HCT116 (cell line): ENCODE results near the gene CERS4. TPM values are rescaled to one million over a fixed set of nuclear protein-coding genes. Genes with fewer than 3 reads are reported as not detected.

Experiments used
- ATAC-seq: fragments of 200-7000 bp; cut with Tn5 transposase; 2 replicates; pipeline ENCODE4 v1.9.1; 2020; ENCODE audit warnings: mild to moderate bottlenecking, moderate library complexity
- BruUV-seq: library from RNA; stranded (reverse); fragments of 400-500 nt; replicated peaks from 2 replicates; lab custom pipeline; 2021; lab: Mats Ljungman, UMichigan
- CTCF ChIA-PET: fragments of 300-600 bp; sonication (Branson Sonifier 250); formaldehyde crosslinking; loops from one replicate; lab custom pipeline; 2021; ENCODE audit warnings: antibody characterized with exemption; lab: Charles Lee
- POLR2A ChIA-PET: fragments of 300-600, 350-600 bp; sonication (Branson Sonifier 250); formaldehyde crosslinking; loops from one replicate; lab custom pipeline; 2021; ENCODE audit warnings: antibody characterized with exemption; lab: Charles Lee
- RAD21 ChIA-PET, 2 experiments: fragments of 300-600 bp; sonication (Branson Sonifier 250); formaldehyde crosslinking; loops; one replicate each; lab custom pipeline; 2023; ENCODE audit warnings: low total read pairs in 2 of 2; ENCODE audit not compliant: uncharacterized antibody in 2 of 2, unreplicated experiment in 2 of 2, low non-redundant PET in 1 of 2; lab: Charles Lee
- DNase-seq: peaks from one replicate; pipeline ENCODE4 v3.0.0-alpha.2; 2010; ENCODE audit warnings: low read depth, low spot score
- H2AFZ ChIP-seq: fragments of 200-600 bp; shearing (Covaris generic), sonication (generic); 2 replicates; pipeline ENCODE4 v1.6.1; 2017; ENCODE audit warnings: low read depth, mixed run types, mixed read lengths, antibody characterized with exemption, low read length; ENCODE audit not compliant: poor library complexity, severe bottlenecking
- H3K27ac ChIP-seq: 2 replicates; pipeline ENCODE4 v1.5.1; 2012; ENCODE audit warnings: low read depth, low read length
- H3K27me3 ChIP-seq: fragments of 200-600 bp; sonication (generic); 2 replicates; pipeline ENCODE4 v1.6.1; 2016; ENCODE audit warnings: mixed run types, low read length, mixed read lengths; ENCODE audit not compliant: insufficient read depth
- H3K36me3 ChIP-seq, 2 experiments: fragments of 200-500 bp in 1 of 2; fragments of 200-600 bp in 1 of 2; sonication (Bioruptor generic) in 1 of 2; sonication (generic) in 1 of 2; 2 replicates each; pipeline versions ENCODE4 v1.5.1 to v1.6.1; 2014 to 2016; ENCODE audit warnings: low read length in 2 of 2, inconsistent platforms in 1 of 2, mixed read lengths in 1 of 2, mixed run types in 1 of 2; ENCODE audit not compliant: insufficient read depth in 2 of 2, control insufficient read depth in 1 of 2
- H3K4me1 ChIP-seq, 2 experiments: fragments of 200-600 bp in 1 of 2; sonication (generic) in 1 of 2; 2 replicates each; pipeline versions ENCODE4 v1.5.1 to v1.6.1; 2012 to 2017; ENCODE audit warnings: low read length in 2 of 2, inconsistent platforms in 1 of 2, mild to moderate bottlenecking in 1 of 2, mixed read lengths in 1 of 2, mixed run types in 1 of 2, moderate library complexity in 1 of 2; ENCODE audit not compliant: insufficient read depth in 2 of 2, control insufficient read depth in 1 of 2
- H3K4me2 ChIP-seq: fragments of 200-600 bp; sonication (generic); 2 replicates; pipeline ENCODE4 v1.6.1; 2017; ENCODE audit warnings: mixed run types, low read length, mixed read lengths
- H3K4me3 ChIP-seq, 2 experiments: fragments of 200-600 bp in 1 of 2; sonication (generic) in 1 of 2; replicated peaks in 1 of 2; 2 replicates each; pipeline ENCODE4 v1.5.1; 2011 to 2016; ENCODE audit warnings: low read length in 2 of 2, control low read depth in 1 of 2, low read depth in 1 of 2, mild to moderate bottlenecking in 1 of 2, mixed read lengths in 1 of 2, mixed run types in 1 of 2
- H3K79me2 ChIP-seq: fragments of 200-600 bp; sonication (generic); 2 replicates; pipeline ENCODE4 v1.6.1; 2017; ENCODE audit warnings: mild to moderate bottlenecking, mixed run types, low read length, moderate library complexity, mixed read lengths; ENCODE audit not compliant: insufficient read depth
- H3K9ac ChIP-seq: fragments of 200-600 bp; sonication (generic); 2 replicates; pipeline ENCODE4 v1.6.1; 2016; ENCODE audit warnings: low read length, mixed read lengths
- H3K9me2 ChIP-seq: fragments of 200-600 bp; sonication (generic), shearing (Covaris generic); 2 replicates; pipeline ENCODE4 v1.6.1; 2017; ENCODE audit warnings: mixed run types, mild to moderate bottlenecking, moderate library complexity; ENCODE audit not compliant: insufficient read depth
- H3K9me3 ChIP-seq, 2 experiments: fragments of 200-500 bp in 1 of 2; fragments of 200-600 bp in 1 of 2; sonication (Bioruptor generic) in 1 of 2; sonication (generic) in 1 of 2; 2 replicates each; pipeline ENCODE4 v1.6.1; 2014 to 2017; ENCODE audit warnings: low read length in 2 of 2, mixed read lengths in 2 of 2, inconsistent platforms in 1 of 2, low read depth in 1 of 2, mild to moderate bottlenecking in 1 of 2, mixed run types in 1 of 2, moderate library complexity in 1 of 2; ENCODE audit not compliant: control insufficient read depth in 1 of 2, insufficient read depth in 1 of 2
- H4K20me1 ChIP-seq: fragments of 200-600 bp; sonication (generic), shearing (Covaris generic); 2 replicates; pipeline ENCODE4 v1.6.1; 2017; ENCODE audit warnings: mixed run types, mild to moderate bottlenecking, moderate library complexity; ENCODE audit not compliant: insufficient read depth
- CBX3 ChIP-seq: IDR thresholded peaks from 2 replicates; pipeline ENCODE4 v1.6.1; 2012; ENCODE audit warnings: low read depth
- EGR1 ChIP-seq: IDR thresholded peaks from 2 replicates; pipeline ENCODE4 v1.6.1; 2012; ENCODE audit warnings: low read depth
- ELF1 ChIP-seq: IDR thresholded peaks from 2 replicates; pipeline ENCODE4 v1.6.1; 2012; ENCODE audit warnings: low read depth, borderline replicate concordance
- EZH2 ChIP-seq: fragments of 200-600 bp; sonication (generic); IDR thresholded peaks from 2 replicates; pipeline ENCODE4 v1.6.1; 2017; ENCODE audit warnings: antibody characterized with exemption, mixed run types
- EZH2phosphoT487 ChIP-seq: fragments of 200-600 bp; IDR thresholded peaks from 2 replicates; pipeline ENCODE4 v1.6.1; 2018; ENCODE audit warnings: antibody characterized with exemption, borderline replicate concordance
- JUND ChIP-seq: IDR thresholded peaks from 2 replicates; pipeline ENCODE4 v1.6.1; 2012
- POLR2A ChIP-seq: IDR thresholded peaks from 2 replicates; pipeline ENCODE4 v1.7.0; 2011; ENCODE audit warnings: borderline replicate concordance; ENCODE audit not compliant: insufficient read depth, insufficient read length; ENCODE audit errors: extremely low read depth
- POLR2AphosphoS5 ChIP-seq: IDR thresholded peaks from 2 replicates; pipeline ENCODE4 v1.6.1; 2011; ENCODE audit warnings: mild to moderate bottlenecking, low read depth, low read length, moderate library complexity
- RAD21 ChIP-seq: IDR thresholded peaks from 2 replicates; pipeline ENCODE4 v1.6.1; 2012; ENCODE audit warnings: low read depth, mild to moderate bottlenecking
- SIN3A ChIP-seq: IDR thresholded peaks from 2 replicates; pipeline ENCODE4 v1.6.1; 2012; ENCODE audit warnings: low read depth
- SP1 ChIP-seq: IDR thresholded peaks from 2 replicates; pipeline ENCODE4 v1.6.1; 2012; ENCODE audit warnings: low read depth
- SRF ChIP-seq: IDR thresholded peaks from 2 replicates; pipeline ENCODE4 v1.6.1; 2012; ENCODE audit warnings: low read depth
- YY1 ChIP-seq: IDR thresholded peaks from 2 replicates; pipeline ENCODE4 v1.6.1; 2011; ENCODE audit warnings: low read length, low read depth, moderate library complexity, mild to moderate bottlenecking; ENCODE audit not compliant: insufficient replicate concordance; ENCODE audit errors: extremely low read depth
- ZFX ChIP-seq: fragments of 450-650 bp; IDR thresholded peaks from 2 replicates; pipeline ENCODE4 v1.6.1; 2017
- intact Hi-C: fragments of 100-400 bp; cut with micrococcal nuclease; formaldehyde crosslinking; loops from 2 replicates; pipeline ENCODE4 v1.10.0; 2022
- total RNA-seq: library from RNA; stranded (reverse); gene quantifications from one replicate; pipeline ENCODE4 v1.2.1, GENCODE V29; 2021; ENCODE audit not compliant: unreplicated experiment
- TF ChIP-seq, protein P1 (sequence below): IDR thresholded peaks from 2 replicates; pipeline ENCODE4 v1.6.1; 2012
- TF ChIP-seq, protein P2 (sequence below), 3 experiments: fragments of 200-600 bp in 1 of 3; sonication (generic) in 1 of 3; IDR thresholded peaks in 2 of 3; conservative IDR thresholded peaks in 1 of 3; 2 replicates each; pipeline ENCODE4 v1.5.1; 2012 to 2017; ENCODE audit warnings: low read depth in 2 of 3, low read length in 2 of 3, antibody characterized with exemption in 1 of 3, borderline replicate concordance in 1 of 3, control low read depth in 1 of 3, mild to moderate bottlenecking in 1 of 3, mixed read lengths in 1 of 3, mixed run types in 1 of 3, moderate library complexity in 1 of 3; ENCODE audit not compliant: insufficient read depth in 1 of 3

CERS4 gene
- total RNA-seq, 1 experiment from 2014 or later, result 26.0 TPM

DNA sequence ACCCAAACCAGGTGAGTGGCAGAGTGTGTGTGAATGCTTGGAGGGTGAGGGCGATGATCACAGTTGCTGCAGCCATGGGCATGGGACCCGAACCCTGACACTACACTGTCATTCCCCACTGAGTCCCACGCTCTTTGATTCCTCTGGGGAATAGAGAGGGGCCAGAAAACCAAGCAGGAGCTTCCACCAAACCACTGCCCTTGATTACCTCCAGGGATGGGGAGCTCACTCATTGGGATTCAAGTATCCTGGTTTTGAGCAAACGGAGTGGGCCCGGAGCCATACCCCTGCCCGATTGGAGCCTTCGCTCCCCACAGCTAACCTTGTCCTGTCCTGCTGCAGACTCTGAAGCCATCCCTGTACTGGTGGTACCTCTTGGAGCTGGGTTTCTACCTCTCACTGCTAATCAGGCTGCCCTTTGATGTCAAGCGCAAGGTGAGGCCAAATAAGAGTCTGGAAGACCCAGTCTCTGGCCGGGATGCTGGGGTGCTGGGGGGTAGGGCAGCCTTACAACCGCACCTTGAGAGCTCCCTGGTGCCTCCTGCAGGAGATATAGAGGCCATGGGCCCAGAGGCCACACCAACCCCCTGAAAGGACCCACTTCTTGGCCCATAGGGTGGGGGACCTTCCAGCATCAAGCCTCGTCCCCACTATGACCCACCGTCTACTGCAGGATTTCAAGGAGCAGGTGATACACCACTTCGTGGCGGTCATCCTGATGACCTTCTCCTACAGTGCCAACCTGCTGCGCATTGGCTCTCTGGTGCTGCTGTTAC lies 47.3 kb downstream of the CERS4 start:
- Histone ChIP-seq H3K27me3 (no peaks in the 10 kb centered on the region), H3K9ac (no peak overlapping the region), H4K20me1 (no peaks in the 10 kb centered on the region), H3K4me1 (peaks cover 11 to 32% of the 10 kb centered on the region in 2 experiments), H3K79me2 (no peaks in the 10 kb centered on the region), H3K9me3 (no peaks in the 10 kb centered on the region), H3K4me2 (no peak overlapping the region), H3K4me3 (no peak overlapping the region)
- CTCF ChIA-PET, result interaction anchor here (2.0 kb wide), 1 partner anchor 312 kb away, joined by 7 read pairs; the partner anchor contains the start of gene TIMM44
- no peak for DNase-seq
- POLR2A ChIA-PET, result no interaction called here
- BruUV-seq, result no TSS peak
- intact Hi-C loops, result no loop called here
- ATAC-seq, result no peak
- no peak for TF ChIP-seq ELF1
- TF ChIP-seq, all 23 proteins: peak for 0
- Histone ChIP-seq H3K27ac (no peak overlapping the region), H3K9me2 (no peaks in the 10 kb centered on the region), H3K36me3 (no peaks in the 10 kb centered on the region), H2AFZ (no peak overlapping the region)
- RAD21 ChIA-PET, result no interaction called here

DNA sequence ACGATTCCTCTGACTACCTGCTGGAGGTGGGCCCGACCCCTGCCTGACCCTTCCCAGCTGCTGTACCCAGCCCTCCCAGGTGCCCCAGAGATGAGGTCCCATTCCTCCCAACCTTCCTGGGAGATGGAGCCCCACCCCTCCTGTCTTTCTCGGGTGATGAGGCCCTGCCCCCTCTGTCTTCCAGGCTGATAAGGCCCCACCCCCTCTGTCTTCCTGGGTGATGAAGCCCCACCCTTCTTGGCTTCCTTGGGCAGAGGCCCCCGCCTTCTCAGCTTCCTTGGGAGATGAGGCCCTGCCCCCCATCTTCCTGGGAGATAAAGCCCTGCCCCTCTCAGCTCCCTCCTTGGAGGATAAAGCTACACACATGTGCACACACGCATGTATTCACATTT lies 47.9 kb downstream of the CERS4 start:
- peak; percentile 52 for ATAC-seq
- H3K79me2 ChIP-seq, result no peaks in the 10 kb centered on the region
- ChIA-PET CTCF (interaction anchor here (0.9 to 2.0 kb wide), 2 partner anchors 14 to 313 kb away, joined by 3 to 7 read pairs; partner anchors contain the start of gene TIMM44), RAD21 (no interaction called here), POLR2A (no interaction called here)
- no peaks in the 10 kb centered on the region for H3K9me3 ChIP-seq
- H3K27me3 ChIP-seq, result no peaks in the 10 kb centered on the region
- BruUV-seq, result no TSS peak
- intact Hi-C loops, result no loop called here
- no peak overlapping the region for H3K9ac ChIP-seq
- no peak for DNase-seq
- H3K36me3 ChIP-seq, result no peaks in the 10 kb centered on the region
- no peak overlapping the region for H3K27ac ChIP-seq
- TF ChIP-seq, protein P1, sequence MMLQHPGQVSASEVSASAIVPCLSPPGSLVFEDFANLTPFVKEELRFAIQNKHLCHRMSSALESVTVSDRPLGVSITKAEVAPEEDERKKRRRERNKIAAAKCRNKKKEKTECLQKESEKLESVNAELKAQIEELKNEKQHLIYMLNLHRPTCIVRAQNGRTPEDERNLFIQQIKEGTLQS, result no peak
- no peak for TF ChIP-seq SIN3A
- TF ChIP-seq EZH2phosphoT487, result no peak
- TF ChIP-seq EZH2, result no peak
- TF ChIP-seq SP1, result no peak
- no peak for TF ChIP-seq YY1
- TF ChIP-seq JUND, result no peak
- TF ChIP-seq, protein P2, sequence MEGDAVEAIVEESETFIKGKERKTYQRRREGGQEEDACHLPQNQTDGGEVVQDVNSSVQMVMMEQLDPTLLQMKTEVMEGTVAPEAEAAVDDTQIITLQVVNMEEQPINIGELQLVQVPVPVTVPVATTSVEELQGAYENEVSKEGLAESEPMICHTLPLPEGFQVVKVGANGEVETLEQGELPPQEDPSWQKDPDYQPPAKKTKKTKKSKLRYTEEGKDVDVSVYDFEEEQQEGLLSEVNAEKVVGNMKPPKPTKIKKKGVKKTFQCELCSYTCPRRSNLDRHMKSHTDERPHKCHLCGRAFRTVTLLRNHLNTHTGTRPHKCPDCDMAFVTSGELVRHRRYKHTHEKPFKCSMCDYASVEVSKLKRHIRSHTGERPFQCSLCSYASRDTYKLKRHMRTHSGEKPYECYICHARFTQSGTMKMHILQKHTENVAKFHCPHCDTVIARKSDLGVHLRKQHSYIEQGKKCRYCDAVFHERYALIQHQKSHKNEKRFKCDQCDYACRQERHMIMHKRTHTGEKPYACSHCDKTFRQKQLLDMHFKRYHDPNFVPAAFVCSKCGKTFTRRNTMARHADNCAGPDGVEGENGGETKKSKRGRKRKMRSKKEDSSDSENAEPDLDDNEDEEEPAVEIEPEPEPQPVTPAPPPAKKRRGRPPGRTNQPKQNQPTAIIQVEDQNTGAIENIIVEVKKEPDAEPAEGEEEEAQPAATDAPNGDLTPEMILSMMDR (IDR thresholded peaks at IDR 0.05 in 2 of 3, conservative IDR thresholded peaks at IDR 0.05 in 1 of 3; ENCODE audit: borderline replicate concordance in 1 of 3, insufficient read depth in 1 of 3, low read depth in 2 of 3, low read length in 2 of 3), result no peak
- no peak for TF ChIP-seq POLR2AphosphoS5
- no peak for TF ChIP-seq POLR2A
- no peak for TF ChIP-seq CBX3
- TF ChIP-seq EGR1, result no peak
- TF ChIP-seq ZFX, result no peak
- no peak for TF ChIP-seq RAD21
- TF ChIP-seq ELF1, result no peak
- TF ChIP-seq SRF, result no peak
- peaks cover 11 to 32% of the 10 kb centered on the region in 2 experiments for H3K4me1 ChIP-seq
- H3K4me3 ChIP-seq, result no peak overlapping the region
- H3K4me2 ChIP-seq, result no peak overlapping the region
- H4K20me1 ChIP-seq, result no peaks in the 10 kb centered on the region
- no peaks in the 10 kb centered on the region for H3K9me2 ChIP-seq
- no peak overlapping the region for H2AFZ ChIP-seq
